ENCODE measurements around the gene CXCR2. TPM values are rescaled to one million over a fixed set of nuclear protein-coding genes. Genes with fewer than 3 reads are reported as not detected.

The CXCR2 gene
- total RNA-seq, result 9.0 TPM
- long read RNA-seq, partial matches to known transcripts, result 0 of 10 reads
- long read RNA-seq, other reads (novel, unspliced or antisense), result 3 of 10 reads

DNA sequence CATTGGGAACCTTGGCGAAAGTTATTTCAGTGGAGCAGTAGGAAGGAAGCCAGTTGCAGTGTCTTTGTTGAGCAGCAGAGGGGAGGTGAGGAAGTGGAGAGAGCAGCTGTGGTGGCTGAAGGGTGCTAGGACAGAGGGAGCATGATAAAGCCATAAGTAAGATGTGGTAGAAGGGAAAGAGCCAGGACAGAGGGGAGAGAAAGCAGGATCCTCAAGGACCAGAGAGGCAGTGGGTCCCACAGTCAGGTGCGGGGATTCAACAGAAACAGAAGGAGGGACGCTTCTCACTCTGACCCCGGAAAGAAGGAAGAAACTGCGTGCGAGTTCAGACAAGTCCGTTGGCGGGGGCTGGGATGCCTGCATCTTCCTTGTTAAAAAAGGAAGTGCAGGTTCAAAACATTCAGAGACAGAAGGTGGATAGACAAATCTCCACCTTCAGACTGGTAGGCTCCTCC, at the start of gene CXCR2:
Gene CXCR2 (plus strand): TSS at position 403 of the 455 bp plus-strand sequence. CDS start 8,774 bp downstream, outside the sequence.
- peak within 1 kb of the TSS; percentile 66 for H3K27ac ChIP-seq
- H3K27me3 ChIP-seq, result no peaks in the 10 kb centered on the region

DNA sequence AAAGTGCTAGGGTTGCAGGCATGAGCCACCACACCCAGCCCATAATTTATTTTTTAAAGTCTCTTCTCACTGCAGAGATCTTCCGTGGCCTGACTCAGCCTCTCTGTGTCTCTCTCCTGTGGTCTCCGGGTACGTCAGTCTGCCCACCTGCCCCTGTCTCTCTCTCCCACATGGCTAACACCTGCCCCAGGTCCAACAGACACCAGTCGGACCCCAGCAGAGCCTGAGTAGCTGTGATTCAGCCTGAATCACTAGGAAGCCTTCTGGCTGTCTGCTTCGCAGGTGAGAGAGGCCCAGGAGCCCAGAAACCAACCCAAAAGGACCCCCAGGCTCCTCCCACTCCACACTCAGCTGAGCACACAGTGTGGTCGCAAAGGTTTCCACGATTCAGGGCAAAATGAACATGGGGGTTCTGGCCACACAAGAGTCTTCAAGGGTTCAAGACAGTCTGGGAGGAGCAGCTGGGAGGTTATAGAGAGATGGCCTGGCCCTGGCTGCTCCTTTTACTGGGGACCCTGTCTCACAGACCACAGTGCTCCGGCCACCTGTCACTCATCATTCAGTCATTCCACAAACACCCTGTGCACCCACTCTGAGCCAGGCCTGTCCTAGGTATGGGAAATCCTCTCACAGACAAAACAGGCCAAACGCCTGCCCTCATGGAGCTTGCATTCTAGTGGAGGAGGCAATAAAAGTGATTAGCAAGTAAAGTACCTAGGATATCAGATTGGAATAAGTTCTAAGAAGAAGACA, 48.2 kb upstream of the CXCR2 start:
- H3K27ac ChIP-seq, result no peak overlapping the region
- no peaks in the 10 kb centered on the region for H3K27me3 ChIP-seq

More for the DNA sequence above, at the start of gene CXCR2:
- DNase-seq (peak; percentile 73), ATAC-seq (peak; percentile 81)
- no peaks in the 10 kb centered on the region for H3K9me3 ChIP-seq
- peaks cover 15% of the 10 kb centered on the region for H3K4me1 ChIP-seq
- H3K36me3 ChIP-seq, result no peaks in the 10 kb centered on the region
- no peak within 1 kb of the TSS for H3K4me3 ChIP-seq
- intact Hi-C loops (cut with DNase I), result no loop called here
- TF ChIP-seq, protein P1, sequence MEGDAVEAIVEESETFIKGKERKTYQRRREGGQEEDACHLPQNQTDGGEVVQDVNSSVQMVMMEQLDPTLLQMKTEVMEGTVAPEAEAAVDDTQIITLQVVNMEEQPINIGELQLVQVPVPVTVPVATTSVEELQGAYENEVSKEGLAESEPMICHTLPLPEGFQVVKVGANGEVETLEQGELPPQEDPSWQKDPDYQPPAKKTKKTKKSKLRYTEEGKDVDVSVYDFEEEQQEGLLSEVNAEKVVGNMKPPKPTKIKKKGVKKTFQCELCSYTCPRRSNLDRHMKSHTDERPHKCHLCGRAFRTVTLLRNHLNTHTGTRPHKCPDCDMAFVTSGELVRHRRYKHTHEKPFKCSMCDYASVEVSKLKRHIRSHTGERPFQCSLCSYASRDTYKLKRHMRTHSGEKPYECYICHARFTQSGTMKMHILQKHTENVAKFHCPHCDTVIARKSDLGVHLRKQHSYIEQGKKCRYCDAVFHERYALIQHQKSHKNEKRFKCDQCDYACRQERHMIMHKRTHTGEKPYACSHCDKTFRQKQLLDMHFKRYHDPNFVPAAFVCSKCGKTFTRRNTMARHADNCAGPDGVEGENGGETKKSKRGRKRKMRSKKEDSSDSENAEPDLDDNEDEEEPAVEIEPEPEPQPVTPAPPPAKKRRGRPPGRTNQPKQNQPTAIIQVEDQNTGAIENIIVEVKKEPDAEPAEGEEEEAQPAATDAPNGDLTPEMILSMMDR (IDR thresholded peaks at IDR 0.05), result no peak

DNA sequence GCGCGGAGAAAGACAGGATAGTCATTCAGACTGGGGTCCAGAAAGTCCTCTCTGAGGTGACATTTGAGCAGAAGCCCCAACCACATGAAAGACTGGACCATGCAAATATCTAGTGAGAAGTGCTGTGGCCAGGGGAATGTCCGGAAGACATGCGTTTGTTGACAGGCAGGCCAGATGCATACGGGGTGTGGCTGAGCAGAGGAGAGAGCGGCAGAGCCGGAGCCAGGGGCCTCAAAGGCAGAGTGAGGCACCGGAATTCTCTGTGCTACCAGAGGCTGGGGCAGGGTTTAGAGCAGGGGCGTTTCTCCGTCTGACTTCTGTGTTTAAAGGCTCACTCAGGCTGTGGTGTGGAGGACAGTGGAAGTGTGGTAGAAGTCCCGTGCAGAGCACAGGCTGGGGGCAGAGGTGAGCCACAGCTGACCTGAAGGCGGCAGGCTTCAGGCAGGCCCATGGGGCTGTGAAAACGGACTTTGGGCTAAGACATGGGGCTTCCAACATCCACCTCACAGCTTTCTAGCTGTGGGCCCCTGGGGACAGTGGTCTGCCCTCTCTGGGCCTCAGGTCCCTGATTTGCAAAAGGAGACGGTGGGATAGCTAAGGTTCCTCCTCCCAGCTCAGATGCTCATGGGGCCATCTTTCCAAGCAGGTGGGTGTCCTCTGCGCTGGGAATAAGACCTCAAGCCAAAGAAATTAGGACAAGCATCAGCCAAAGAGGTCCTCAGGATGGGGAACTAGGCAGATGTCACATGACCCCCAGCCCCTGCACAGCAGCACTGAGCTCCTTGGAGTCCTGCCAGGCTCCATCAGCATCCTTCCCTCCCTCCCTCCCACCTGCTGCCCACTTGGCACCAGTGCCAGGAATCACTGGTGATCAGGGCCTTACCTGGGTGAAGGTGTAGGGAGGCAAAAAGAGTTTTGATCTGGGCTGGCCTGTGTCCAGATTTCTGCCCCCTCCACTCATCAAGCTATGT, 45.6 kb upstream of the CXCR2 start:
- DNase-seq (no peak), ATAC-seq (no peak)
- intact Hi-C loops (cut with DNase I), result no loop called here

More for the DNA sequence above, 48.2 kb upstream of the CXCR2 start:
- TF ChIP-seq, protein P1 (IDR thresholded peaks at IDR 0.05), result no peak
- ATAC-seq, result no peak
- DNase-seq, result no peak
- intact Hi-C loops (cut with DNase I), result no loop called here
- Histone ChIP-seq H3K36me3 (no peaks in the 10 kb centered on the region), H3K9me3 (no peaks in the 10 kb centered on the region), H3K4me1 (no peaks in the 10 kb centered on the region), H3K4me3 (no peak overlapping the region)

DNA sequence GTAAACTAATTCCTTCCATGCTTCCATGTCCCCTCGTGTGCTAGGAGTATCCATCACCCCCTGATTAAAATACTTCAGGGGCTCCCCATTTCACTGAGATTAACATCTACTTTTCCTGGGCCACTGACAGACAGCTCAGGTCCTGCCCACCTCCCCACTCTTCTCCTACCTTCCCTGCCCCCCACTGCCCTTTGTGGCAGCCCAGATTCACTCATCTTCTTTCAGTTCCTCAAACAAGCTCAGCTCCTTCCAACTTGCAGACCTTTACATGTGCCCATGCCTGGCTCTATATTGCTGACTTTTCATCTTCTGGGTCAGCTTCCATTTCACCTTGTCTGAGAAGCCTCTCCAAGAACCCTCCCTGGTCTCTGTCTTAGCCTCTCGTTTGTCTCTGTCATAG, 44.8 kb upstream of the CXCR2 start:
- TF ChIP-seq, protein P1 (IDR thresholded peaks at IDR 0.05), result no peak
- Histone ChIP-seq H3K4me3 (no peak overlapping the region), H3K27me3 (no peaks in the 10 kb centered on the region), H3K9me3 (no peaks in the 10 kb centered on the region), H3K4me1 (no peaks in the 10 kb centered on the region), H3K36me3 (no peaks in the 10 kb centered on the region), H3K27ac (no peak overlapping the region)
- intact Hi-C loops (cut with DNase I), result no loop called here
- no peak for DNase-seq
- ATAC-seq, result peak; percentile 60

More for the DNA sequence above, 45.6 kb upstream of the CXCR2 start:
- Histone ChIP-seq H3K27ac (no peak overlapping the region), H3K4me1 (no peaks in the 10 kb centered on the region), H3K4me3 (no peak overlapping the region), H3K36me3 (no peaks in the 10 kb centered on the region), H3K27me3 (no peaks in the 10 kb centered on the region), H3K9me3 (no peaks in the 10 kb centered on the region)
- TF ChIP-seq, protein P1 (IDR thresholded peaks at IDR 0.05), result no peak

DNA sequence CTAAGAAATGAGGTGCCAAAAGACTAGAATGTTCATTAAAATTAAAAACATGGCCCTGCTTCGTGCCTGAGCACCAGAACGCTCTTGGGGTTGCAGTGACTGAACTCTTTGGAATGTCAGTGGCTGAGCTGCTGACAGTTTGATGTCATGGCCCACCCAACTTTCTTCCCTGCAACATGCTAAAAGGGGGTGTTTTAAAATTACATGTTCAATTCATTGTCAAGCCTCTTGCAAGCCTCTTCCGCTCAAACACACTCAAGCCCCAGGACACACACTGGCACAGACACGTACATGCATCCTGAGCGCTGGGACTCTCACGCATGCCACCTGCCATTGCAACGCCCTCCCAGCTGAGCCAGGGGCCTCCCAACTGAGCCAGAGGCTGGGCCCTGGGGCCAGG, 44.1 kb upstream of the CXCR2 start:
- Histone ChIP-seq H3K9me3 (peaks cover 3% of the 10 kb centered on the region), H3K4me1 (no peaks in the 10 kb centered on the region), H3K36me3 (no peaks in the 10 kb centered on the region), H3K27ac (no peak overlapping the region), H3K4me3 (no peak overlapping the region), H3K27me3 (no peaks in the 10 kb centered on the region)
- DNase-seq (no peak), ATAC-seq (no peak)
- TF ChIP-seq, protein P1 (IDR thresholded peaks at IDR 0.05), result no peak
- intact Hi-C loops (cut with DNase I), result no loop called here
